Type B pancreatic cell (in vitro differentiated cells): ENCODE data around the gene TAS1R3. TPM values are rescaled to one million over a fixed set of nuclear protein-coding genes. Genes with fewer than 3 reads are reported as not detected.

ENCODE experiments used
- DNase-seq: peaks from one replicate; pipeline ENCODE4 v3.0.0; 2021; ENCODE audit warnings: mixed read lengths; ENCODE audit not compliant: unreplicated experiment; ENCODE audit errors: extremely low spot score
- H3K27ac Mint-ChIP-seq: 2 replicates; pipeline ENCODE4 v1.8.0; 2021; ENCODE audit warnings: mild to moderate bottlenecking, mixed read lengths
- H3K27me3 Mint-ChIP-seq: 2 replicates; pipeline ENCODE4 v1.8.0; 2021; ENCODE audit warnings: mixed read lengths
- H3K36me3 Mint-ChIP-seq: 2 replicates; pipeline ENCODE4 v1.8.0; 2021; ENCODE audit warnings: mixed read lengths
- H3K4me1 Mint-ChIP-seq: one replicate; pipeline ENCODE4 v1.8.0; 2021; ENCODE audit warnings: mixed read lengths; ENCODE audit not compliant: unreplicated experiment
- H3K4me3 Mint-ChIP-seq: 2 replicates; pipeline ENCODE4 v1.8.0; 2021; ENCODE audit warnings: mild to moderate bottlenecking, mixed read lengths
- H3K9me3 Mint-ChIP-seq: 2 replicates; pipeline ENCODE4 v1.8.0; 2021; ENCODE audit warnings: mixed read lengths
- CTCF ChIP-seq: fragments of 200-600 bp; sonication (generic); conservative IDR thresholded peaks from 2 replicates; pipeline ENCODE4 v1.5.0; 2021; ENCODE audit warnings: antibody characterized with exemption, mild to moderate bottlenecking
- total RNA-seq: library from RNA; stranded (reverse); gene quantifications from 2 replicates; pipeline ENCODE4 v1.2.1, GENCODE V29; 2021; ENCODE audit warnings: low replicate concordance

The TAS1R3 gene
- total RNA-seq, 1 donor from 2014 or later = 0.89 TPM

- Mint-ChIP-seq H3K27me3 (no peaks in the 10 kb centered on the region), H3K27ac (no peak overlapping the region), H3K4me3 (no peak overlapping the region), H3K36me3 (no peaks in the 10 kb centered on the region), H3K4me1 (no peaks in the 10 kb centered on the region), H3K9me3 (no peaks in the 10 kb centered on the region)
- TF ChIP-seq CTCF = no peak
- no peak for DNase-seq
Measured at GRCh38 chr1:1330366-1331067, 563 bp upstream of the TAS1R3 start.

GRCh38 chr1:1332031-1332755, 1.1 kb downstream of the TAS1R3 start:
- no peak overlapping the region for H3K4me3 Mint-ChIP-seq
- H3K36me3 Mint-ChIP-seq = no peaks in the 10 kb centered on the region
- TF ChIP-seq CTCF = no peak
- H3K27ac Mint-ChIP-seq = no peak overlapping the region
- no peak for DNase-seq
- H3K27me3 Mint-ChIP-seq = no peaks in the 10 kb centered on the region
- no peaks in the 10 kb centered on the region for H3K9me3 Mint-ChIP-seq
- no peaks in the 10 kb centered on the region for H3K4me1 Mint-ChIP-seq

- Mint-ChIP-seq H3K9me3 (no peaks in the 10 kb centered on the region), H3K4me1 (no peaks in the 10 kb centered on the region), H3K4me3 (no peak overlapping the region), H3K27me3 (no peaks in the 10 kb centered on the region), H3K36me3 (no peaks in the 10 kb centered on the region), H3K27ac (no peak overlapping the region)
- TF ChIP-seq CTCF = no peak
- DNase-seq = no peak
Measured at GRCh38 chr1:1332774-1333480, 1.8 kb downstream of the TAS1R3 start.

GRCh38 chr1:1333551-1334241, 2.6 kb downstream of the TAS1R3 start:
- Mint-ChIP-seq H3K27ac (no peak overlapping the region), H3K27me3 (no peaks in the 10 kb centered on the region)

More at GRCh38 chr1:1333551-1334241, 2.6 kb downstream of the TAS1R3 start:
- H3K36me3 Mint-ChIP-seq = no peaks in the 10 kb centered on the region
- TF ChIP-seq CTCF = no peak
- H3K4me1 Mint-ChIP-seq = no peaks in the 10 kb centered on the region
- no peaks in the 10 kb centered on the region for H3K9me3 Mint-ChIP-seq
- DNase-seq = no peak
- H3K4me3 Mint-ChIP-seq = no peak overlapping the region
